AG08395 (cell line): Measurements from ENCODE around the gene HYDIN.
"Not testable (repeated sequence)": the region's sequence is repeated elsewhere in the genome, so short reads cannot be mapped to it uniquely, and the experiment has no call there.

Experiments used
- DNase-seq: peaks from one replicate; pipeline ENCODE4 v3.0.0; 2012; ENCODE audit warnings: mixed read lengths, low spot score

The HYDIN gene

GRCh38 chr16:70823498-70824118 lies 406.9 kb downstream of the HYDIN start:
- DNase-seq, result not testable (repeated sequence)

GRCh38 chr16:70822734-70823133 lies 407.8 kb downstream of the HYDIN start:
- not testable (repeated sequence) for DNase-seq

GRCh38 chr16:70818088-70818487 lies 412.4 kb downstream of the HYDIN start:
- DNase-seq, result not testable (repeated sequence)

GRCh38 chr16:70809392-70810060 lies 421.0 kb downstream of the HYDIN start:
- no peak for DNase-seq

GRCh38 chr16:70808371-70808770 lies 422.2 kb downstream of the HYDIN start:
- DNase-seq, result no peak

- peak; percentile 56 for DNase-seq
Measured at GRCh38 chr16:70805787-70806186, 424.7 kb downstream of the HYDIN start.

- no peak for DNase-seq
Measured at GRCh38 chr16:70805380-70805779, 425.1 kb downstream of the HYDIN start.

GRCh38 chr16:70804734-70805169 lies 425.8 kb downstream of the HYDIN start:
- no peak for DNase-seq

GRCh38 chr16:70804153-70804733 lies 426.3 kb downstream of the HYDIN start:
- peak; percentile 52 for DNase-seq

GRCh38 chr16:70803319-70803718 lies 427.2 kb downstream of the HYDIN start:
- no peak for DNase-seq

- no peak for DNase-seq
Measured at GRCh38 chr16:70801611-70802010, 428.9 kb downstream of the HYDIN start.

GRCh38 chr16:70800781-70801480 lies 429.6 kb downstream of the HYDIN start, which contains the start of gene VAC14:
TSS of gene VAC14 (minus strand) at chr16:70801158. CDS start at chr16:70800900, 258 bp downstream.
- DNase-seq, result peak; percentile 95

GRCh38 chr16:70800311-70800710 lies 430.2 kb downstream of the HYDIN start:
- no peak for DNase-seq

GRCh38 chr16:70796301-70796700 lies 434.2 kb downstream of the HYDIN start:
- DNase-seq, result no peak

GRCh38 chr16:70795296-70795912 lies 435.1 kb downstream of the HYDIN start:
- no peak for DNase-seq

- no peak for DNase-seq
Measured at GRCh38 chr16:70793851-70794502, 436.5 kb downstream of the HYDIN start.

GRCh38 chr16:70790815-70791214 lies 439.7 kb downstream of the HYDIN start:
- no peak for DNase-seq

- DNase-seq, result no peak
Measured at GRCh38 chr16:70789595-70790447, 440.7 kb downstream of the HYDIN start.

GRCh38 chr16:70788668-70789594 lies 441.6 kb downstream of the HYDIN start:
- DNase-seq, result peak; percentile 62
